ENCODE results near the gene ZNF521.

DNA sequence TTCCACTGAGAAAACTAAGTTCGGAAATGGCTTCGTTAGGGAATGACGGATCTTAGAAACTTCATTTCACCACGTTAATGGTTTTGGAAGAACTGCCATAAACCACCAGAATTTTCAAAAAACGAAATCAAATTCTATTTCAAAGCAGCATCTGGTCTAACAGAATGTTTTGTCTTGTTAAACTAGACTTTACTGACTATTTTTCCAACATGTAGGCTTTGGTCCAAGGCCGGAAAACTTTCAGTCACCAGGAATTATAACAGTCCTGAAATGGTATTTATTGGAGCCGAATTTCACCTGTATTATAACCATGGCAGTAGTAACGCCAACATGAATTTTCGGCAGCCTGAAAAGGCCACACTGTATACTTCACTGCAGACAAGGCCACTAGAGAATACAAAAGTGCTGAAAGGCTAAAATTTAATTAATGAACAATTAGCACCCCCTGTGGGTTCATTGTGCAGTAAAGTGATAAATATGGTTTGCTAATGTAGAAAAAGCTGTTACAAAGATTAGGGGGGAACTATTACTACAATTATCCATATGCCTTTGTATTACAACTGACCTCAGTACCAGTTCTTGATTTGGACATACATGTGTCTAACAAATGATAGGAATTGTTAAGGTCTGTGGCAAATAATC, 116.4 kb downstream of the ZNF521 start:
- TF ChIP-seq CTCF (IDR thresholded peaks at IDR 0.05) (no peak), POLR2A (IDR thresholded peaks at IDR 0.05) (no peak), POLR2AphosphoS5 (IDR thresholded peaks at IDR 0.05) (no peak)
